Neural cell (in vitro differentiated cells): ENCODE measurements around the gene CPNE1. TPM values are rescaled to one million over a fixed set of nuclear protein-coding genes. Genes with fewer than 3 reads are reported as not detected.

Source experiments
- H2AFZ ChIP-seq: fragments of 200-600, 300-800 bp; sonication (generic), shearing (Covaris generic); 2 replicates; pipeline ENCODE4 v1.6.0; 2014; ENCODE audit warnings: low read depth, mild to moderate bottlenecking, antibody characterized with exemption, low read length, moderate library complexity
- H3F3A ChIP-seq: fragments of 200-600 bp; shearing (Covaris generic); 2 replicates; pipeline ENCODE4 v1.6.1; 2016; ENCODE audit warnings: mild to moderate bottlenecking, moderate library complexity, mixed read lengths, antibody characterized with exemption, low read length; ENCODE audit not compliant: insufficient read depth, poor library complexity, severe bottlenecking
- H3K27ac ChIP-seq: fragments of 200-600, 300-800 bp; sonication (generic), shearing (Covaris generic); 2 replicates; pipeline ENCODE4 v1.5.1; 2014; ENCODE audit warnings: mild to moderate bottlenecking, low read length, moderate library complexity
- H3K27me3 ChIP-seq: fragments of 300-800, 200-600 bp; sonication (generic), shearing (Covaris generic); 2 replicates; pipeline ENCODE4 v1.6.0; 2014; ENCODE audit warnings: mild to moderate bottlenecking, low read depth, low read length, moderate library complexity; ENCODE audit not compliant: insufficient read depth
- H3K36me3 ChIP-seq: fragments of 300-800, 200-600 bp; sonication (generic), shearing (Covaris generic); 2 replicates; pipeline ENCODE4 v1.5.1; 2014; ENCODE audit warnings: mild to moderate bottlenecking, antibody characterized with exemption, low read length, moderate library complexity; ENCODE audit not compliant: insufficient read depth
- H3K4me2 ChIP-seq: fragments of 300-800, 200-600 bp; sonication (generic), shearing (Covaris generic); 2 replicates; pipeline ENCODE4 v1.6.0; 2014; ENCODE audit warnings: mild to moderate bottlenecking, low read length
- H3K4me3 ChIP-seq: fragments of 300-800, 200-600 bp; sonication (generic), shearing (Covaris generic); 2 replicates; pipeline ENCODE4 v1.5.1; 2014; ENCODE audit warnings: mild to moderate bottlenecking, low read length, moderate library complexity
- H3K79me2 ChIP-seq: fragments of 200-600 bp; shearing (Covaris generic); replicated peaks from 2 replicates; pipeline ENCODE4 v1.6.0; 2014; ENCODE audit warnings: mild to moderate bottlenecking, low read length, moderate library complexity; ENCODE audit not compliant: insufficient read depth
- H3K9ac ChIP-seq: fragments of 300-800, 200-600 bp; sonication (generic), shearing (Covaris generic); 2 replicates; pipeline ENCODE4 v1.6.1; 2016; ENCODE audit warnings: mild to moderate bottlenecking, low read length, mixed read lengths
- H3K9me2 ChIP-seq: fragments of 200-600 bp; shearing (Covaris generic); 2 replicates; pipeline ENCODE4 v1.6.1; 2016; ENCODE audit warnings: mild to moderate bottlenecking, low read length, mixed read lengths; ENCODE audit not compliant: insufficient read depth
- H3K9me3 ChIP-seq: fragments of 200-600, 300-800 bp; sonication (generic), shearing (Covaris generic); 2 replicates; pipeline ENCODE4 v1.6.1; 2016; ENCODE audit warnings: mild to moderate bottlenecking, mixed run types, low read length, moderate library complexity, mixed read lengths
- H4K20me1 ChIP-seq: fragments of 200-600 bp; shearing (Covaris generic); 2 replicates; pipeline ENCODE4 v1.6.1; 2016; ENCODE audit warnings: mild to moderate bottlenecking, mixed run types; ENCODE audit not compliant: insufficient read depth
- CTCF ChIP-seq: fragments of 450-650 bp; IDR thresholded peaks from 2 replicates; pipeline ENCODE4 v1.5.1; 2014; ENCODE audit warnings: antibody characterized with exemption, mild to moderate bottlenecking, moderate library complexity; ENCODE audit not compliant: poor library complexity, severe bottlenecking
- EP300 ChIP-seq: fragments of 450-650 bp; conservative IDR thresholded peaks from 2 replicates; pipeline ENCODE4 v1.6.1; 2014; ENCODE audit warnings: antibody characterized with exemption, mild to moderate bottlenecking, moderate library complexity; ENCODE audit not compliant: poor library complexity, severe bottlenecking
- EZH2 ChIP-seq: fragments of 200-600, 300-800 bp; shearing (Covaris generic), sonication (generic); IDR thresholded peaks from 2 replicates; pipeline ENCODE4 v1.6.1; 2014; ENCODE audit warnings: antibody characterized with exemption, low read length, borderline replicate concordance, mild to moderate bottlenecking; ENCODE audit not compliant: insufficient read depth, poor library complexity, severe bottlenecking
- MXI1 ChIP-seq: fragments of 450-650 bp; conservative IDR thresholded peaks from 2 replicates; pipeline ENCODE4 v1.6.1; 2014; ENCODE audit warnings: antibody characterized with exemption, mild to moderate bottlenecking; ENCODE audit not compliant: poor library complexity, severe bottlenecking
- POLR2AphosphoS5 ChIP-seq: IDR thresholded peaks from 2 replicates; pipeline ENCODE4 v1.6.1; 2012
- RAD21 ChIP-seq: fragments of 450-650 bp; conservative IDR thresholded peaks from 2 replicates; pipeline ENCODE4 v1.6.1; 2014; ENCODE audit warnings: antibody characterized with exemption, mild to moderate bottlenecking, moderate library complexity
- REST ChIP-seq: IDR thresholded peaks from 2 replicates; pipeline ENCODE4 v1.6.1; 2012; ENCODE audit warnings: borderline replicate concordance
- SMC3 ChIP-seq: fragments of 450-650 bp; conservative IDR thresholded peaks from 2 replicates; pipeline ENCODE4 v1.6.1; 2014; ENCODE audit warnings: antibody characterized with exemption, mild to moderate bottlenecking, moderate library complexity; ENCODE audit not compliant: poor library complexity
- TAF1 ChIP-seq: IDR thresholded peaks from 2 replicates; pipeline ENCODE4 v1.6.1; 2012; ENCODE audit warnings: low read depth
- polyA plus RNA-seq: library from polyadenylated mRNA; depleted of rRNA; stranded (reverse); fragments of >200 nt; gene quantifications from 2 replicates; pipeline ENCODE4 v1.2.3, GENCODE V29; 2014

Gene CPNE1
- polyA plus RNA-seq, 1 donor from 2014 or later, result 148 TPM

GRCh38 chr20:35601990-35602389 is 62.7 kb downstream of the CPNE1 start:
- no peaks in the 10 kb centered on the region for H3K79me2 ChIP-seq
- H3K36me3 ChIP-seq, result no peaks in the 10 kb centered on the region
- no peaks in the 10 kb centered on the region for H4K20me1 ChIP-seq
- H3K27me3 ChIP-seq, result peaks cover 29% of the 10 kb centered on the region
- H3K4me3 ChIP-seq, result peak overlapping the region; percentile 67
- no peak overlapping the region for H3K27ac ChIP-seq
- TF ChIP-seq REST (no peak), SMC3 (no peak), EP300 (no peak), CTCF (no peak), MXI1 (no peak), TAF1 (no peak), RAD21 (no peak), EZH2 (no peak), POLR2AphosphoS5 (no peak)
- H2AFZ ChIP-seq, result no peak overlapping the region
- H3F3A ChIP-seq, result no peaks in the 10 kb centered on the region
- H3K4me2 ChIP-seq, result no peak overlapping the region
- no peaks in the 10 kb centered on the region for H3K9me3 ChIP-seq
- H3K9me2 ChIP-seq, result no peaks in the 10 kb centered on the region
- peak overlapping the region; percentile 50 for H3K9ac ChIP-seq

DNA sequence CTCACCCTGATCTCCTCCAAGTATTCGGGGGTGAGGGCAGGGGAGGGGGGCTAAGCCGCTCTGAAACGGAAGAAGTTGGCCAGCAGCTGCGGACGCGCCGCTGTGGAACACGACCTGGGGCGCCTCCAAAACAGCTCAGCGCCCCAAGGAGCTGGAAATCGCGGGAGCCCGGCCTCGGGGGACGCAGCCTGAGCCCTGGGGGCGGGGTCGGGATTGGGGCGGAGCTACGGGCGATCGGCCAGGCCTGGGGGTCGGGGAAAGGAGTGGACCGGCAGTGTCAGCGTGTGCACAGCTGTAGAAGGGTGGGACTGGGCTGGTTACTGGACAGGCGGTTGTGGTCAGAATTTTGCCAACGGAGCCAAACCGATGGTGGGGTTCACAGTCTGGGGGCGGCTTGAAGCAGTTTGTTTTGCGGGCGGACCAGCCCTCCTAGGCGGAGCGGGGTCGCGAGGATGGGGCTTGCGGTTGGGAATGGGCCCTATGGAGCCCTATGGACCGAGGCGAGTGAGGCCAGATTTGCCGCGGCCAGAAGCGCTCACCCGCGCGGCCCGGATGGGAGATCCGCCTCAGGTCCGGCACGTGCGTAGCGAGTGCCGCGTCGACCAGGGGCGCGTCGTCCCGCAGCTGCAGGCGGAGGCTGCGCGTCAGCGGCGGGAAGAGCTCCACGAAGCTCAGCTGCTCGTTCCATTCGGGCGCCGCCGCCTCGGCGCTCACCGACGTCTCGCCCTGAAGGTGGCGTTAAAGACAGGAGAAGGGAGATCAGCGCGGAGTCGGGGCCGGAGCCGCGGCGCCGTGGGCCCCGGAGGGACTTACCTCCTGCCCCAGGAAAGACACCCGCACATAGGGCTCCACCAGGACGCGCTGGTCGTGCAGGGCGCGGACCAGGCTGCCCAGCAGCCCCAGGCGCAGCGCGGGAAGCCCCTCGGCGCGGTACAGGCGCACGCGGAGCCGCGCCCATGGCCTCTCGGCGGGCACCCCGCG is 63.4 kb downstream of the CPNE1 start:
- H3K9me2 ChIP-seq, result no peaks in the 10 kb centered on the region
- peaks cover 29% of the 10 kb centered on the region for H3K27me3 ChIP-seq
- H3K4me2 ChIP-seq, result peak overlapping the region; percentile 19
- peak overlapping the region; percentile 67 for H3K4me3 ChIP-seq
- no peaks in the 10 kb centered on the region for H3K79me2 ChIP-seq
- peak overlapping the region; percentile 21 for H2AFZ ChIP-seq
- peak overlapping the region; percentile 50 for H3K9ac ChIP-seq
- H3K36me3 ChIP-seq, result no peaks in the 10 kb centered on the region
- H3K9me3 ChIP-seq, result no peaks in the 10 kb centered on the region
- no peaks in the 10 kb centered on the region for H3F3A ChIP-seq
- TF ChIP-seq RAD21 (peak; percentile 71), EP300 (peak; percentile 35), MXI1 (peak; percentile 68), TAF1 (no peak), CTCF (peak; percentile 81), POLR2AphosphoS5 (peak; percentile 54), REST (peak; percentile 44), SMC3 (peak; percentile 60), EZH2 (no peak)
- no peaks in the 10 kb centered on the region for H4K20me1 ChIP-seq
- H3K27ac ChIP-seq, result no peak overlapping the region
